Type B pancreatic cell (in vitro differentiated cells): ENCODE measurements around the gene PACSIN3. TPM values are rescaled to one million over a fixed set of nuclear protein-coding genes. Genes with fewer than 3 reads are reported as not detected.

Experiments
- DNase-seq: peaks from one replicate; pipeline ENCODE4 v3.0.0; 2021; ENCODE audit warnings: mixed read lengths; ENCODE audit not compliant: unreplicated experiment; ENCODE audit errors: extremely low spot score
- H3K27ac Mint-ChIP-seq: 2 replicates; pipeline ENCODE4 v1.8.0; 2021; ENCODE audit warnings: mild to moderate bottlenecking, mixed read lengths
- H3K27me3 Mint-ChIP-seq: 2 replicates; pipeline ENCODE4 v1.8.0; 2021; ENCODE audit warnings: mixed read lengths
- H3K36me3 Mint-ChIP-seq: 2 replicates; pipeline ENCODE4 v1.8.0; 2021; ENCODE audit warnings: mixed read lengths
- H3K4me1 Mint-ChIP-seq: one replicate; pipeline ENCODE4 v1.8.0; 2021; ENCODE audit warnings: mixed read lengths; ENCODE audit not compliant: unreplicated experiment
- H3K4me3 Mint-ChIP-seq: 2 replicates; pipeline ENCODE4 v1.8.0; 2021; ENCODE audit warnings: mild to moderate bottlenecking, mixed read lengths
- H3K9me3 Mint-ChIP-seq: 2 replicates; pipeline ENCODE4 v1.8.0; 2021; ENCODE audit warnings: mixed read lengths
- CTCF ChIP-seq: fragments of 200-600 bp; sonication (generic); conservative IDR thresholded peaks from 2 replicates; pipeline ENCODE4 v1.5.0; 2021; ENCODE audit warnings: antibody characterized with exemption, mild to moderate bottlenecking
- total RNA-seq: library from RNA; stranded (reverse); gene quantifications from 2 replicates; pipeline ENCODE4 v1.2.1, GENCODE V29; 2021; ENCODE audit warnings: low replicate concordance

The PACSIN3 gene
- total RNA-seq, 1 donor from 2014 or later: 52.5 TPM

GRCh38 chr11:47177229-47177845, 8.9 kb downstream of the PACSIN3 start:
- Mint-ChIP-seq H3K4me1 (peaks cover 18% of the 10 kb centered on the region), H3K9me3 (no peaks in the 10 kb centered on the region), H3K27ac (peak overlapping the region; percentile 100), H3K27me3 (no peaks in the 10 kb centered on the region), H3K36me3 (peaks cover 16% of the 10 kb centered on the region), H3K4me3 (peak overlapping the region; percentile 99)
- peak; percentile 79 for DNase-seq
- peak; percentile 78 for TF ChIP-seq CTCF

- peaks cover 18% of the 10 kb centered on the region for H3K4me1 Mint-ChIP-seq
- H3K4me3 Mint-ChIP-seq: peak within 1 kb of the TSS; percentile 99
- peak within 1 kb of the TSS; percentile 100 for H3K27ac Mint-ChIP-seq
- H3K27me3 Mint-ChIP-seq: no peaks in the 10 kb centered on the region
- peak; percentile 97 for DNase-seq
- H3K36me3 Mint-ChIP-seq: peaks cover 19% of the 10 kb centered on the region
- no peaks in the 10 kb centered on the region for H3K9me3 Mint-ChIP-seq
- TF ChIP-seq CTCF: no peak
These were observed 9.7 kb downstream of the PACSIN3 start, which contains the start of gene ARFGAP2 for GRCh38 chr11:47176328-47177228. Gene ARFGAP2 (minus strand): TSS chr11:47176879. CDS start chr11:47176853, 26 bp downstream.

- no peaks in the 10 kb centered on the region for H3K27me3 Mint-ChIP-seq
- H3K36me3 Mint-ChIP-seq: peaks cover 22% of the 10 kb centered on the region
- H3K4me3 Mint-ChIP-seq: peak overlapping the region; percentile 99
- H3K4me1 Mint-ChIP-seq: peaks cover 18% of the 10 kb centered on the region
- H3K9me3 Mint-ChIP-seq: no peaks in the 10 kb centered on the region
- no peak for TF ChIP-seq CTCF
- no peak for DNase-seq
- H3K27ac Mint-ChIP-seq: peak overlapping the region; percentile 100
These were observed 10.4 kb downstream of the PACSIN3 start for GRCh38 chr11:47175746-47176327.

- DNase-seq: no peak
- Mint-ChIP-seq H3K4me1 (peaks cover 13% of the 10 kb centered on the region), H3K27ac (no peak overlapping the region), H3K36me3 (peaks cover 20% of the 10 kb centered on the region), H3K27me3 (no peaks in the 10 kb centered on the region), H3K9me3 (no peaks in the 10 kb centered on the region), H3K4me3 (peak overlapping the region; percentile 45)
- no peak for TF ChIP-seq CTCF
These were observed 13.4 kb downstream of the PACSIN3 start for GRCh38 chr11:47172740-47173336.

GRCh38 chr11:47171856-47172255, 14.4 kb downstream of the PACSIN3 start:
- Mint-ChIP-seq H3K4me3 (no peak overlapping the region), H3K27me3 (no peaks in the 10 kb centered on the region), H3K36me3 (peaks cover 17% of the 10 kb centered on the region), H3K9me3 (no peaks in the 10 kb centered on the region), H3K27ac (peak overlapping the region; percentile 64), H3K4me1 (peaks cover 5% of the 10 kb centered on the region)
- no peak for DNase-seq
- TF ChIP-seq CTCF: no peak
